ENCODE results near the gene PCDH9. TPM values are rescaled to one million over a fixed set of nuclear protein-coding genes. Genes with fewer than 3 reads are reported as not detected.

Gene PCDH9
- total RNA-seq, 1 experiment from 2014 or later: 5.8 TPM

DNA sequence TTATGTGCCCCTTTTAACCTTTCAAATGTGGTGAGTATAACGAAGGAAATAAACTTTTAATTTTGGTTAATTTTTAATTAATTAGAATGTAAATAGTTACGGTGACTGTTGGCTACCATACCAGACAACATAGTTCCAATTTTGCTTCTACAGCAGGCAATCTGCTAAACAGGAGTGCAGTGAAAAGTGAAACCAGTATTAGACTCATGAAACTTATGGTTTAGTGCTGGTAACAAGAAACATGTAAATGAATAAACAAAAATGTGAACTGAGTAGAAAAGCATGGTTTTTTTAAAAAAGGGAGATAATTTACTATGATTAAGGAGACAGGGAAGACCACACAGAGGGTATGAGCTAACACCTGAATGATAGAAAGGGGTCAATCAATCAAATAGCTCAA lies 478.4 kb downstream of the PCDH9 start:
- BruUV-seq (replicated peaks): no TSS peak
- Histone ChIP-seq H3K4me3 (ENCODE audit: low read depth, low read length, poor library complexity, severe bottlenecking) (no peak overlapping the region), H3K4me1 (ENCODE audit: insufficient read depth, low read length, poor library complexity, severe bottlenecking) (no peaks in the 10 kb centered on the region), H3K9me3 (ENCODE audit: low read depth, low read length, poor library complexity, severe bottlenecking) (no peaks in the 10 kb centered on the region), H3K27me3 (replicated peaks; ENCODE audit: insufficient read depth, low read depth, low read length, poor library complexity) (no peaks in the 10 kb centered on the region), H3K36me3 (ENCODE audit: insufficient read depth, low read length, poor library complexity, severe bottlenecking) (no peaks in the 10 kb centered on the region), H3K27ac (ENCODE audit: low read depth, low read length, poor library complexity, severe bottlenecking) (no peak overlapping the region)
- no peak for DNase-seq (ENCODE audit: low spot score)
- intact Hi-C loops (cut with micrococcal nuclease; ENCODE audit: unreplicated experiment): no loop called here
- ChIA-PET CTCF (no interaction called here), POLR2A (ENCODE audit: low non-redundant PET) (no interaction called here)
- no peak for TF ChIP-seq CTCF (conservative IDR thresholded peaks at IDR 0.05; ENCODE audit: low read depth, low read length)
- TF ChIP-seq EZH2 (IDR thresholded peaks at IDR 0.05; ENCODE audit: borderline replicate concordance, low read depth, low read length, poor library complexity, severe bottlenecking): no peak

- Histone ChIP-seq H3K4me1 (ENCODE audit: insufficient read depth, low read length, poor library complexity, severe bottlenecking) (no peaks in the 10 kb centered on the region), H3K4me3 (ENCODE audit: low read depth, low read length, poor library complexity, severe bottlenecking) (no peak overlapping the region), H3K9me3 (ENCODE audit: low read depth, low read length, poor library complexity, severe bottlenecking) (no peaks in the 10 kb centered on the region), H3K27ac (ENCODE audit: low read depth, low read length, poor library complexity, severe bottlenecking) (no peak overlapping the region), H3K36me3 (ENCODE audit: insufficient read depth, low read length, poor library complexity, severe bottlenecking) (no peaks in the 10 kb centered on the region), H3K27me3 (replicated peaks; ENCODE audit: insufficient read depth, low read depth, low read length, poor library complexity) (no peaks in the 10 kb centered on the region)
- no peak for TF ChIP-seq EZH2 (IDR thresholded peaks at IDR 0.05; ENCODE audit: borderline replicate concordance, low read depth, low read length, poor library complexity, severe bottlenecking)
- TF ChIP-seq CTCF (conservative IDR thresholded peaks at IDR 0.05; ENCODE audit: low read depth, low read length): no peak
- BruUV-seq (replicated peaks): no TSS peak
- ChIA-PET CTCF (no interaction called here), POLR2A (ENCODE audit: low non-redundant PET) (no interaction called here)
- intact Hi-C loops (cut with micrococcal nuclease; ENCODE audit: unreplicated experiment): no loop called here
- no peak for DNase-seq (ENCODE audit: low spot score)
Measured at GRCh38 chr13:66748712-66749111, 481.4 kb downstream of the PCDH9 start.

DNA sequence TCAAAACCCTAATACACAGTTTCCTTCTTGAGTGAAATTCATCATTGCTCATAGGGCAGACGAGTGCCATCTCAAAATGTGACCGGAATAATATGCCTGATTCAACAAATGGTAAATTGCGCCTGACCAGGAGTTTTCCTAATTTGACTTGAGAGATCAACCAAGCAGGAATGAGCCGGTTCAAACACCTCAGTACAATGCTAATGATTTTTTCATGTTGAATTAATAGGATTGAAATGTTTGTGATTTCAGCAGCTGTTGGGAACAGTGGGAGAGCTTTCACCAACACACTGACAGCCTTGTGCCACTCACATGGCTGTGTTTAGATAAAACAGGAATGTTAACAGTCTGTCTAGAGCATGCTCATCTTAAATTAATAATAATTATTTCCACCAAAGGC lies 484.8 kb downstream of the PCDH9 start:
- BruUV-seq (replicated peaks): no TSS peak
- no peak for DNase-seq (ENCODE audit: low spot score)
- no peaks in the 10 kb centered on the region for H3K36me3 ChIP-seq (ENCODE audit: insufficient read depth, low read length, poor library complexity, severe bottlenecking)
- intact Hi-C loops (cut with micrococcal nuclease; ENCODE audit: unreplicated experiment): no loop called here
- no peaks in the 10 kb centered on the region for H3K27me3 ChIP-seq (replicated peaks; ENCODE audit: insufficient read depth, low read depth, low read length, poor library complexity)
- ChIA-PET CTCF (no interaction called here), POLR2A (ENCODE audit: low non-redundant PET) (no interaction called here)
- no peak overlapping the region for H3K4me3 ChIP-seq (ENCODE audit: low read depth, low read length, poor library complexity, severe bottlenecking)
- no peaks in the 10 kb centered on the region for H3K4me1 ChIP-seq (ENCODE audit: insufficient read depth, low read length, poor library complexity, severe bottlenecking)
- TF ChIP-seq EZH2 (IDR thresholded peaks at IDR 0.05; ENCODE audit: borderline replicate concordance, low read depth, low read length, poor library complexity, severe bottlenecking): no peak
- TF ChIP-seq CTCF (conservative IDR thresholded peaks at IDR 0.05; ENCODE audit: low read depth, low read length): no peak
- no peak overlapping the region for H3K27ac ChIP-seq (ENCODE audit: low read depth, low read length, poor library complexity, severe bottlenecking)
- H3K9me3 ChIP-seq (ENCODE audit: low read depth, low read length, poor library complexity, severe bottlenecking): no peaks in the 10 kb centered on the region

Measured in A673 (cell line).